Astrocyte (in vitro differentiated cells and primary cell): Measurements from ENCODE around the gene CLDN19. TPM values are rescaled to one million over a fixed set of nuclear protein-coding genes. Genes with fewer than 3 reads are reported as not detected.

Source experiments
- DNase-seq: peaks from one replicate; pipeline ENCODE4 v3.0.0-alpha.2; 2010; ENCODE audit warnings: low read depth
- FAIRE-seq: peaks from 2 replicates; lab custom pipeline; 2011; peaks lifted over from hg19 to GRCh38; lab: Jason Lieb, UNC
- H2AFZ ChIP-seq: 2 replicates; pipeline ENCODE4 v1.6.0; 2012; ENCODE audit warnings: low read depth, low read length, inconsistent platforms
- H3K27ac ChIP-seq: 2 replicates; pipeline ENCODE4 v1.5.1; 2011; ENCODE audit warnings: low read depth, low read length, inconsistent platforms
- H3K27me3 ChIP-seq: 2 replicates; pipeline ENCODE4 v1.6.0; 2011; ENCODE audit warnings: low read length, inconsistent platforms; ENCODE audit not compliant: insufficient read depth
- H3K36me3 ChIP-seq: 2 replicates; pipeline ENCODE4 v1.5.1; 2011; ENCODE audit warnings: low read length, inconsistent platforms; ENCODE audit not compliant: insufficient read depth
- H3K4me1 ChIP-seq: 2 replicates; pipeline ENCODE4 v1.5.1; 2011; ENCODE audit warnings: low read length, inconsistent platforms; ENCODE audit not compliant: insufficient read depth
- H3K4me2 ChIP-seq: 2 replicates; pipeline ENCODE4 v1.6.0; 2012; ENCODE audit warnings: low read length, inconsistent platforms
- H3K4me3 ChIP-seq: 2 replicates; pipeline ENCODE4 v1.5.1; 2011; ENCODE audit warnings: low read depth, mild to moderate bottlenecking, low read length, inconsistent platforms; ENCODE audit not compliant: insufficient read depth
- H3K79me2 ChIP-seq: 2 replicates; pipeline ENCODE4 v1.6.0; 2012; ENCODE audit warnings: mild to moderate bottlenecking, low read length, inconsistent platforms; ENCODE audit not compliant: insufficient read depth
- H3K9ac ChIP-seq: 2 replicates; pipeline ENCODE4 v1.6.0; 2012; ENCODE audit warnings: mild to moderate bottlenecking, low read length, inconsistent platforms
- H3K9me3 ChIP-seq: 2 replicates; pipeline ENCODE4 v1.5.1; 2012; ENCODE audit warnings: low read depth, mild to moderate bottlenecking, low read length, inconsistent platforms; ENCODE audit not compliant: insufficient read depth
- H4K20me1 ChIP-seq: 2 replicates; pipeline ENCODE4 v1.6.0; 2012; ENCODE audit warnings: low read length, inconsistent platforms; ENCODE audit not compliant: insufficient read depth
- H3K27ac Mint-ChIP-seq: one replicate; pipeline ENCODE4 v1.8.0; 2021; ENCODE audit warnings: mild to moderate bottlenecking, mixed read lengths; ENCODE audit not compliant: unreplicated experiment
- H3K27me3 Mint-ChIP-seq: one replicate; pipeline ENCODE4 v1.8.0; 2021; ENCODE audit warnings: low read depth, mixed read lengths; ENCODE audit not compliant: unreplicated experiment
- H3K36me3 Mint-ChIP-seq: one replicate; pipeline ENCODE4 v1.8.0; 2021; ENCODE audit warnings: low read depth, mixed read lengths; ENCODE audit not compliant: unreplicated experiment
- H3K4me1 Mint-ChIP-seq: one replicate; pipeline ENCODE4 v1.8.0; 2021; ENCODE audit warnings: low read depth, mixed read lengths; ENCODE audit not compliant: unreplicated experiment
- H3K4me3 Mint-ChIP-seq: one replicate; pipeline ENCODE4 v1.8.0; 2021; ENCODE audit warnings: mild to moderate bottlenecking, moderate library complexity, mixed read lengths; ENCODE audit not compliant: unreplicated experiment
- H3K9me3 Mint-ChIP-seq: one replicate; pipeline ENCODE4 v1.8.0; 2021; ENCODE audit warnings: mild to moderate bottlenecking, mixed read lengths; ENCODE audit not compliant: unreplicated experiment
- EZH2 ChIP-seq: IDR thresholded peaks from 2 replicates; pipeline ENCODE4 v1.6.1; 2012; ENCODE audit warnings: mild to moderate bottlenecking, low read length, inconsistent platforms; ENCODE audit not compliant: insufficient read depth
- total RNA-seq: library from RNA; stranded (reverse); gene quantifications from 2 replicates; pipeline ENCODE4 v1.2.1, GENCODE V29; 2021
- TF ChIP-seq, protein P1 (sequence below): IDR thresholded peaks from 2 replicates; pipeline ENCODE4 v1.5.1; 2011; ENCODE audit warnings: low read depth, mild to moderate bottlenecking, inconsistent platforms, low read length, moderate library complexity; ENCODE audit not compliant: insufficient read depth

The CLDN19 gene
- total RNA-seq, 1 donor from 2014 or later: 0.11 TPM

- H3K36me3 Mint-ChIP-seq: no peaks in the 10 kb centered on the region
- Histone ChIP-seq H3K4me3 (no peak overlapping the region), H4K20me1 (no peaks in the 10 kb centered on the region), H3K4me1 (no peaks in the 10 kb centered on the region), H3K4me2 (no peak overlapping the region), H3K9ac (no peak overlapping the region), H3K36me3 (no peaks in the 10 kb centered on the region), H3K79me2 (no peaks in the 10 kb centered on the region), H2AFZ (no peak overlapping the region), H3K27ac (no peak overlapping the region), H3K27me3 (no peaks in the 10 kb centered on the region), H3K9me3 (no peaks in the 10 kb centered on the region)
- peaks cover 2% of the 10 kb centered on the region for H3K9me3 Mint-ChIP-seq
- no peak overlapping the region for H3K4me3 Mint-ChIP-seq
- no peak for TF ChIP-seq EZH2
- TF ChIP-seq, protein P1, sequence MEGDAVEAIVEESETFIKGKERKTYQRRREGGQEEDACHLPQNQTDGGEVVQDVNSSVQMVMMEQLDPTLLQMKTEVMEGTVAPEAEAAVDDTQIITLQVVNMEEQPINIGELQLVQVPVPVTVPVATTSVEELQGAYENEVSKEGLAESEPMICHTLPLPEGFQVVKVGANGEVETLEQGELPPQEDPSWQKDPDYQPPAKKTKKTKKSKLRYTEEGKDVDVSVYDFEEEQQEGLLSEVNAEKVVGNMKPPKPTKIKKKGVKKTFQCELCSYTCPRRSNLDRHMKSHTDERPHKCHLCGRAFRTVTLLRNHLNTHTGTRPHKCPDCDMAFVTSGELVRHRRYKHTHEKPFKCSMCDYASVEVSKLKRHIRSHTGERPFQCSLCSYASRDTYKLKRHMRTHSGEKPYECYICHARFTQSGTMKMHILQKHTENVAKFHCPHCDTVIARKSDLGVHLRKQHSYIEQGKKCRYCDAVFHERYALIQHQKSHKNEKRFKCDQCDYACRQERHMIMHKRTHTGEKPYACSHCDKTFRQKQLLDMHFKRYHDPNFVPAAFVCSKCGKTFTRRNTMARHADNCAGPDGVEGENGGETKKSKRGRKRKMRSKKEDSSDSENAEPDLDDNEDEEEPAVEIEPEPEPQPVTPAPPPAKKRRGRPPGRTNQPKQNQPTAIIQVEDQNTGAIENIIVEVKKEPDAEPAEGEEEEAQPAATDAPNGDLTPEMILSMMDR: no peak
- no peak for FAIRE-seq
- peak overlapping the region; percentile 41 for H3K27ac Mint-ChIP-seq
- DNase-seq: no peak
- H3K4me1 Mint-ChIP-seq: peaks cover 5% of the 10 kb centered on the region
- peaks cover 3% of the 10 kb centered on the region for H3K27me3 Mint-ChIP-seq
These were observed 1.3 kb downstream of the CLDN19 start for GRCh38 chr1:42738678-42739226.

DNA sequence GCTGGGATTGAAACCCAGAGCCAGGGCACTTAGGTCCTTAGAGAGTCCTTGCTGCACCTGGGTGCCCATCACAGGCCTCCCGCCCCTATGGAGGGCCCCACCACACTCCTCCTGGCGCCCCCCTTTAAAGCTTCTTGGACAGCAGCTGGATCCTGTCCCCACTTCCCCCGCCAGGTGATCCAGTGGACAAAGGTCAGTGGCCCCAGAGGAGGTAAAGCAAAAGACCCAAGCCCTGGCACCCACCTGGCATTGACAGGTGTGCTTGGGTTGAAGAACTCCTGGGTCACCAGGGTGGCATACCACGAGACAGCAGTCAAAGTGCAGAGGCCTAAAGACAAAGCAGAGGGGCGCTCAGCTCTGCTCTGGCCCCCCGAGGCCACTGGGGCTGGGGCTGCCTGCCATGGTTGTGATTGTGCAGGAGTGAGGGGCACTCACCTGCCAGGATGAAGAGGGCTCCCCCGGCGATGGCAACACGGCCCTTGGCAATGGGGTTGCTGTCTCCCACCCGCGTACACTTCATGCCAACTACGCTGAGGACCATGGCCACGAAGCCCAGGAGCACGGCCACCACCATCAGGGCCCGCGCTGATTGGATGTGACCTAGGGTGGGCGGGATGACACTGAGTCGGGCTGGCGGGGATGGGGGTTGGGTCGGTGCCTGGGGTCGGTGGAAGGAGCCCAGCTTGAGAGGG, 1.9 kb downstream of the CLDN19 start:
- H3K4me1 Mint-ChIP-seq: peaks cover 5% of the 10 kb centered on the region
- Histone ChIP-seq H4K20me1 (no peaks in the 10 kb centered on the region), H3K9me3 (no peaks in the 10 kb centered on the region), H3K27me3 (no peaks in the 10 kb centered on the region), H3K4me1 (no peaks in the 10 kb centered on the region), H3K4me3 (no peak overlapping the region), H3K4me2 (no peak overlapping the region), H2AFZ (no peak overlapping the region), H3K9ac (no peak overlapping the region), H3K36me3 (no peaks in the 10 kb centered on the region), H3K27ac (no peak overlapping the region), H3K79me2 (no peaks in the 10 kb centered on the region)
- TF ChIP-seq EZH2: no peak
- TF ChIP-seq, protein P1: no peak
- peaks cover 3% of the 10 kb centered on the region for H3K27me3 Mint-ChIP-seq
- H3K4me3 Mint-ChIP-seq: no peak overlapping the region
- DNase-seq (no peak), FAIRE-seq (no peak)
- H3K36me3 Mint-ChIP-seq: no peaks in the 10 kb centered on the region
- H3K27ac Mint-ChIP-seq: no peak overlapping the region
- peaks cover 2% of the 10 kb centered on the region for H3K9me3 Mint-ChIP-seq

GRCh38 chr1:42737257-42737656, 2.8 kb downstream of the CLDN19 start:
- Mint-ChIP-seq H3K9me3 (peaks cover 2% of the 10 kb centered on the region), H3K27me3 (peaks cover 3% of the 10 kb centered on the region), H3K36me3 (no peaks in the 10 kb centered on the region), H3K4me3 (no peak overlapping the region), H3K4me1 (peaks cover 5% of the 10 kb centered on the region), H3K27ac (no peak overlapping the region)
- H3K4me3 ChIP-seq: no peak overlapping the region
- no peak overlapping the region for H3K9ac ChIP-seq
- no peak for DNase-seq
- no peaks in the 10 kb centered on the region for H3K9me3 ChIP-seq
- H3K4me1 ChIP-seq: no peaks in the 10 kb centered on the region
- TF ChIP-seq EZH2: no peak
- TF ChIP-seq, protein P1: no peak
- no peak overlapping the region for H3K4me2 ChIP-seq
- FAIRE-seq: no peak
- no peaks in the 10 kb centered on the region for H4K20me1 ChIP-seq
- H2AFZ ChIP-seq: no peak overlapping the region
- H3K79me2 ChIP-seq: no peaks in the 10 kb centered on the region
- no peaks in the 10 kb centered on the region for H3K27me3 ChIP-seq
- no peaks in the 10 kb centered on the region for H3K36me3 ChIP-seq
- no peak overlapping the region for H3K27ac ChIP-seq
